Osteocyte (in vitro differentiated cells): ENCODE data around the gene RPUSD4. TPM values are rescaled to one million over a fixed set of nuclear protein-coding genes. Genes with fewer than 3 reads are reported as not detected.

Experiments
- DNase-seq: peaks from one replicate; pipeline ENCODE4 v3.0.0; 2021; ENCODE audit warnings: mixed read lengths; ENCODE audit not compliant: unreplicated experiment; ENCODE audit errors: extremely low spot score
- H3K27ac Mint-ChIP-seq: one replicate; pipeline ENCODE4 v1.8.0; 2021; ENCODE audit warnings: mild to moderate bottlenecking, mixed read lengths; ENCODE audit not compliant: unreplicated experiment
- H3K27me3 Mint-ChIP-seq: one replicate; pipeline ENCODE4 v1.8.0; 2021; ENCODE audit warnings: mixed read lengths; ENCODE audit not compliant: unreplicated experiment
- H3K36me3 Mint-ChIP-seq: one replicate; pipeline ENCODE4 v1.8.0; 2021; ENCODE audit warnings: mixed read lengths; ENCODE audit not compliant: unreplicated experiment
- H3K4me1 Mint-ChIP-seq: one replicate; pipeline ENCODE4 v1.8.0; 2021; ENCODE audit warnings: mixed read lengths; ENCODE audit not compliant: unreplicated experiment
- H3K4me3 Mint-ChIP-seq: one replicate; pipeline ENCODE4 v1.8.0; 2021; ENCODE audit warnings: mild to moderate bottlenecking, moderate library complexity, mixed read lengths; ENCODE audit not compliant: unreplicated experiment
- H3K9me3 Mint-ChIP-seq: one replicate; pipeline ENCODE4 v1.8.0; 2021; ENCODE audit warnings: mixed read lengths; ENCODE audit not compliant: unreplicated experiment
- total RNA-seq: library from RNA; stranded (reverse); gene quantifications from 2 replicates; pipeline ENCODE4 v1.2.1, GENCODE V29; 2021
- TF ChIP-seq, protein P1 (sequence below): fragments of 200-600 bp; sonication (generic); IDR thresholded peaks from 2 replicates; pipeline ENCODE4 v1.5.0; 2021; ENCODE audit warnings: antibody characterized with exemption, mild to moderate bottlenecking, moderate library complexity

The RPUSD4 gene
- total RNA-seq, 1 donor from 2014 or later: 27.1 TPM

- no peak for DNase-seq
- no peak overlapping the region for H3K4me3 Mint-ChIP-seq
- no peaks in the 10 kb centered on the region for H3K36me3 Mint-ChIP-seq
- no peaks in the 10 kb centered on the region for H3K27me3 Mint-ChIP-seq
- no peak overlapping the region for H3K27ac Mint-ChIP-seq
- H3K4me1 Mint-ChIP-seq: peaks cover 5% of the 10 kb centered on the region
- no peaks in the 10 kb centered on the region for H3K9me3 Mint-ChIP-seq
- TF ChIP-seq, protein P1, sequence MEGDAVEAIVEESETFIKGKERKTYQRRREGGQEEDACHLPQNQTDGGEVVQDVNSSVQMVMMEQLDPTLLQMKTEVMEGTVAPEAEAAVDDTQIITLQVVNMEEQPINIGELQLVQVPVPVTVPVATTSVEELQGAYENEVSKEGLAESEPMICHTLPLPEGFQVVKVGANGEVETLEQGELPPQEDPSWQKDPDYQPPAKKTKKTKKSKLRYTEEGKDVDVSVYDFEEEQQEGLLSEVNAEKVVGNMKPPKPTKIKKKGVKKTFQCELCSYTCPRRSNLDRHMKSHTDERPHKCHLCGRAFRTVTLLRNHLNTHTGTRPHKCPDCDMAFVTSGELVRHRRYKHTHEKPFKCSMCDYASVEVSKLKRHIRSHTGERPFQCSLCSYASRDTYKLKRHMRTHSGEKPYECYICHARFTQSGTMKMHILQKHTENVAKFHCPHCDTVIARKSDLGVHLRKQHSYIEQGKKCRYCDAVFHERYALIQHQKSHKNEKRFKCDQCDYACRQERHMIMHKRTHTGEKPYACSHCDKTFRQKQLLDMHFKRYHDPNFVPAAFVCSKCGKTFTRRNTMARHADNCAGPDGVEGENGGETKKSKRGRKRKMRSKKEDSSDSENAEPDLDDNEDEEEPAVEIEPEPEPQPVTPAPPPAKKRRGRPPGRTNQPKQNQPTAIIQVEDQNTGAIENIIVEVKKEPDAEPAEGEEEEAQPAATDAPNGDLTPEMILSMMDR: no peak
Measured at GRCh38 chr11:126173257-126173656, 38.2 kb downstream of the RPUSD4 start.

DNA sequence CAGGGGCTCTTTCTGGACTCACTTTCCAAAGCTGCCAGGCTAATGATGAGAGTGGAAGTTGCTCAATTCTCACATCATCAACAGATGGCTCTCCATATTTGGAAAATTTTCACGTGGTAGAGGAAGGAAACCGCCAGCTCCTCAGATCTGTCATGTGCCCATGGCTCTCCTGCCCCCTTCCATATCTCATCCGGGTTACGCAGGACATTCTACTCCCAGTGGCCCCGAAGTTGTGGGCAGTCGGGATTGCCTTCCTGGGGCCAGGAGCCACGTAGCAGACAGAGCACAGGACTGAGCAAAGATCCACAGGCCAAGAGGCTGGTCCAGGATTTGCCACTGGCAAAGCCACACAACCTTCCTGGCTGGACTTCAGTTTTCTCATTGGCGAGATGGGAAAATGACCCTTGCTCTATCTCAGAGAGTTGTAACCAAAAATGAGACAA is 38.8 kb downstream of the RPUSD4 start:
- Mint-ChIP-seq H3K4me1 (peaks cover 8% of the 10 kb centered on the region), H3K4me3 (no peak overlapping the region), H3K9me3 (no peaks in the 10 kb centered on the region), H3K27ac (no peak overlapping the region), H3K36me3 (no peaks in the 10 kb centered on the region), H3K27me3 (no peaks in the 10 kb centered on the region)
- DNase-seq: no peak
- TF ChIP-seq, protein P1: no peak

- Mint-ChIP-seq H3K27ac (no peak overlapping the region), H3K27me3 (no peaks in the 10 kb centered on the region), H3K4me3 (no peak overlapping the region), H3K36me3 (no peaks in the 10 kb centered on the region), H3K4me1 (peaks cover 18% of the 10 kb centered on the region), H3K9me3 (no peaks in the 10 kb centered on the region)
- TF ChIP-seq, protein P1: no peak
- DNase-seq: no peak
Measured at GRCh38 chr11:126169291-126169690, 42.2 kb downstream of the RPUSD4 start.

- no peak overlapping the region for H3K4me3 Mint-ChIP-seq
- H3K27ac Mint-ChIP-seq: peak overlapping the region; percentile 16
- H3K27me3 Mint-ChIP-seq: no peaks in the 10 kb centered on the region
- H3K4me1 Mint-ChIP-seq: peaks cover 34% of the 10 kb centered on the region
- no peak for DNase-seq
- TF ChIP-seq, protein P1: no peak
- no peaks in the 10 kb centered on the region for H3K9me3 Mint-ChIP-seq
- H3K36me3 Mint-ChIP-seq: no peaks in the 10 kb centered on the region
Measured at GRCh38 chr11:126167488-126167887, 44.0 kb downstream of the RPUSD4 start.

GRCh38 chr11:126166413-126166812 is 45.0 kb downstream of the RPUSD4 start:
- no peak overlapping the region for H3K4me3 Mint-ChIP-seq
- no peak for DNase-seq
- H3K4me1 Mint-ChIP-seq: peaks cover 37% of the 10 kb centered on the region
- H3K9me3 Mint-ChIP-seq: no peaks in the 10 kb centered on the region
- TF ChIP-seq, protein P1: no peak
- peak overlapping the region; percentile 9 for H3K27ac Mint-ChIP-seq
- no peaks in the 10 kb centered on the region for H3K27me3 Mint-ChIP-seq
- H3K36me3 Mint-ChIP-seq: no peaks in the 10 kb centered on the region
